DOHH2 (cell line): ENCODE measurements around the gene ADGRL3.

Experiments used
- EZH2phosphoT487 ChIP-seq: fragments of 200-600 bp; sonication (generic); IDR thresholded peaks from 2 replicates; pipeline ENCODE4 v1.6.1; 2017; ENCODE audit warnings: borderline replicate concordance, mild to moderate bottlenecking, antibody characterized with exemption, low read length, moderate library complexity, mixed read lengths
- TF ChIP-seq, protein P1 (sequence below): fragments of 200-600 bp; sonication (generic); IDR thresholded peaks from one replicate; pipeline ENCODE4 v1.5.1; 2014; ENCODE audit warnings: antibody characterized with exemption, mild to moderate bottlenecking, low read depth, low read length; ENCODE audit not compliant: poor library complexity, severe bottlenecking

- TF ChIP-seq, protein P1, sequence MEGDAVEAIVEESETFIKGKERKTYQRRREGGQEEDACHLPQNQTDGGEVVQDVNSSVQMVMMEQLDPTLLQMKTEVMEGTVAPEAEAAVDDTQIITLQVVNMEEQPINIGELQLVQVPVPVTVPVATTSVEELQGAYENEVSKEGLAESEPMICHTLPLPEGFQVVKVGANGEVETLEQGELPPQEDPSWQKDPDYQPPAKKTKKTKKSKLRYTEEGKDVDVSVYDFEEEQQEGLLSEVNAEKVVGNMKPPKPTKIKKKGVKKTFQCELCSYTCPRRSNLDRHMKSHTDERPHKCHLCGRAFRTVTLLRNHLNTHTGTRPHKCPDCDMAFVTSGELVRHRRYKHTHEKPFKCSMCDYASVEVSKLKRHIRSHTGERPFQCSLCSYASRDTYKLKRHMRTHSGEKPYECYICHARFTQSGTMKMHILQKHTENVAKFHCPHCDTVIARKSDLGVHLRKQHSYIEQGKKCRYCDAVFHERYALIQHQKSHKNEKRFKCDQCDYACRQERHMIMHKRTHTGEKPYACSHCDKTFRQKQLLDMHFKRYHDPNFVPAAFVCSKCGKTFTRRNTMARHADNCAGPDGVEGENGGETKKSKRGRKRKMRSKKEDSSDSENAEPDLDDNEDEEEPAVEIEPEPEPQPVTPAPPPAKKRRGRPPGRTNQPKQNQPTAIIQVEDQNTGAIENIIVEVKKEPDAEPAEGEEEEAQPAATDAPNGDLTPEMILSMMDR: no peak
- no peak for TF ChIP-seq EZH2phosphoT487
These were observed 818.4 kb downstream of the ADGRL3 start for GRCh38 chr4:62018537-62018936.
